K562 (cell line): ENCODE measurements around the gene OPA1. TPM values are rescaled to one million over a fixed set of nuclear protein-coding genes. Genes with fewer than 3 reads are reported as not detected.

Experiments
- ATF2 ChIP-seq: sonication (generic); formaldehyde crosslinking; IDR thresholded peaks from 2 replicates; pipeline ENCODE4 v1.8.1; 2022; ENCODE audit warnings: missing genetic modification reagents
- BHLHE40 ChIP-seq: IDR thresholded peaks from 2 replicates; pipeline ENCODE4 v1.6.1; 2011; ENCODE audit warnings: low read length, improper control_type of control experiment
- CCNT2 ChIP-seq: IDR thresholded peaks from 2 replicates; pipeline ENCODE4 v1.6.1; 2011; ENCODE audit warnings: borderline replicate concordance, low read depth, mild to moderate bottlenecking, moderate library complexity, mixed read lengths, low read length; ENCODE audit not compliant: insufficient read length; ENCODE audit errors: extremely low read depth
- CREM ChIP-seq: IDR thresholded peaks from 2 replicates; pipeline ENCODE4 v1.6.1; 2014; ENCODE audit warnings: antibody characterized with exemption, low read depth
- GATAD2B ChIP-seq: fragments of 450-650 bp; IDR thresholded peaks from 2 replicates; pipeline ENCODE4 v1.6.1; 2017; ENCODE audit warnings: mild to moderate bottlenecking, borderline replicate concordance
- MAFG ChIP-seq: fragments of 450-650 bp; conservative IDR thresholded peaks from 2 replicates; pipeline ENCODE4 v1.6.1; 2016; ENCODE audit warnings: missing genetic modification characterization, missing compliant biosample characterization
- MYC ChIP-seq, 2 experiments: fragments of 250-450 bp in 1 of 2; sonication (Bioruptor Pico) in 1 of 2; IDR thresholded peaks; 2 replicates each; pipeline versions ENCODE4 v1.5.1 to v1.6.1; 2012 to 2021; ENCODE audit warnings: low read depth in 2 of 2, borderline replicate concordance in 1 of 2, improper control_type of control experiment in 1 of 2, low read length in 1 of 2, mild to moderate bottlenecking in 1 of 2, moderate library complexity in 1 of 2
- NR2C2 ChIP-seq, 2 experiments: fragments of 200-800 bp in 1 of 2; sonication (Bioruptor generic) in 1 of 2; sonication (generic) in 1 of 2; formaldehyde crosslinking in 1 of 2; IDR thresholded peaks; 2 replicates each; pipeline versions ENCODE4 v1.6.1 to v1.8.0; 2016 to 2022; ENCODE audit warnings: mild to moderate bottlenecking in 1 of 2, missing compliant biosample characterization in 1 of 2, missing genetic modification characterization in 1 of 2, missing genetic modification reagents in 1 of 2
- PML ChIP-seq: IDR thresholded peaks from 2 replicates; pipeline ENCODE4 v1.6.1; 2012; ENCODE audit warnings: low read length, inconsistent platforms
- SOX6 ChIP-seq: fragments of 450-650 bp; IDR thresholded peaks from 2 replicates; pipeline ENCODE4 v1.6.1; 2014; ENCODE audit warnings: mild to moderate bottlenecking
- TFAP4 ChIP-seq: sonication (generic); formaldehyde crosslinking; IDR thresholded peaks from 2 replicates; pipeline ENCODE4 v1.8.0; 2022; ENCODE audit warnings: missing genetic modification reagents, mild to moderate bottlenecking, moderate library complexity, borderline replicate concordance
- ZNF165 ChIP-seq: fragments of 250-450 bp; sonication (Bioruptor Pico); IDR thresholded peaks from 2 replicates; pipeline ENCODE4 v1.4.0; 2020; ENCODE audit warnings: borderline replicate concordance
- ZNF217 ChIP-seq: sonication (generic); formaldehyde crosslinking; IDR thresholded peaks from 2 replicates; pipeline ENCODE4 v1.8.0; 2022; ENCODE audit warnings: mild to moderate bottlenecking, missing genetic modification reagents
- ZNF318 ChIP-seq, 2 experiments: fragments of 450-650 bp; IDR thresholded peaks; 2 replicates each; pipeline ENCODE4 v1.6.1; 2016; ENCODE audit warnings: mild to moderate bottlenecking in 2 of 2, borderline replicate concordance in 1 of 2, low read depth in 1 of 2, moderate library complexity in 1 of 2
- ZNF695 ChIP-seq: fragments of 450-650 bp; formaldehyde crosslinking; IDR thresholded peaks from 2 replicates; pipeline ENCODE4 v1.4.0; 2020; ENCODE audit warnings: mild to moderate bottlenecking, moderate library complexity
- polyA plus RNA-seq, 8 experiments: library from polyadenylated mRNA; depleted of rRNA in 4 of 8; stranded (reverse) in 5 of 8; unstranded in 3 of 8; fragments of >200 nt; fragmentation: Nextera tagmentation in 2 of 8; fragmentation: Illumina TruSeq in 1 of 8; extraction: Ambion mirVana in 2 of 8; extraction: Trizol in 1 of 8; gene quantifications; 2 replicates each; pipeline versions ENCODE4 v1.2.1 to v1.2.3, GENCODE V29; 2011 to 2014; ENCODE audit warnings: inconsistent platforms in 1 of 8, missing spikeins in 1 of 8
- total RNA-seq, 7 experiments: library from RNA; depleted of rRNA in 6 of 7; stranded (reverse); fragments of >200 nt in 6 of 7; fragmentation: Illumina TruSeq in 2 of 7; extraction: Trizol in 2 of 7; gene quantifications; 2 replicates each; pipeline versions ENCODE4 v1.2.1 to v1.2.3, GENCODE V29; 2011 to 2021; ENCODE audit warnings: low replicate concordance in 1 of 7

Gene OPA1
- total and polyA plus RNA-seq, 9 of the 15 experiments (the other 6 are each of a cell fraction or from before 2014, with no cell fraction given): 19.7 to 127 (median 94.7) TPM

- peak; percentile 96 for TF ChIP-seq CCNT2
- peak; percentile 91 for TF ChIP-seq MYC (IDR thresholded peaks at IDR 0.05; ENCODE audit: low read depth, low read length)
- peak; percentile 61; the same call in 1 of the 2 replicates for TF ChIP-seq MYC (CRISPR knock-in tag; IDR thresholded peaks at IDR 0.05; ENCODE audit: borderline replicate concordance, low read depth)
- TF ChIP-seq ZNF217 (CRISPR knock-in tag): no peak
- TF ChIP-seq ATF2 (CRISPR knock-in tag): no peak
- peak in 1 of 2 experiments; percentile 66; a peak in 1 of 4 replicates for TF ChIP-seq ZNF318 (IDR thresholded peaks at IDR 0.05; ENCODE audit: borderline replicate concordance in 1 of 2, low read depth in 1 of 2)
- TF ChIP-seq BHLHE40: peak; percentile 73; the same call in 1 of the 2 replicates
- no peak for TF ChIP-seq ZNF165 (CRISPR knock-in tag)
- TF ChIP-seq TFAP4 (CRISPR knock-in tag): peak; percentile 19; the same call in 1 of the 2 replicates
- no peak for TF ChIP-seq NR2C2 (CRISPR knock-in tag; IDR thresholded peaks at IDR 0.05)
- peak; percentile 18; the same call in 1 of the 2 replicates for TF ChIP-seq NR2C2 (tag; IDR thresholded peaks at IDR 0.05)
- TF ChIP-seq ZNF695: no peak
- peak; percentile 100 for TF ChIP-seq PML
- peak; percentile 65; the same call in 1 of the 2 replicates for TF ChIP-seq CREM
- TF ChIP-seq MAFG (tag): peak; percentile 23; the same call in 1 of the 2 replicates
- peak; percentile 97 for TF ChIP-seq GATAD2B
- TF ChIP-seq SOX6: peak; percentile 97
Measured at GRCh38 chr3:193660698-193661411, 67.8 kb downstream of the OPA1 start (continued).
